HG02938 (cell line): ENCODE measurements around the gene ENTHD1.
"Not testable (repeated sequence)": the region's sequence is repeated elsewhere in the genome, so short reads cannot be mapped to it uniquely, and the experiment has no call there.

Experiments
- ATAC-seq: cut with Tn5 transposase; IDR thresholded peaks from one replicate; pipeline ENCODE4 v1.9.1; 2021; ENCODE audit warnings: mild to moderate bottlenecking, moderate library complexity; ENCODE audit not compliant: unreplicated experiment

Gene ENTHD1

DNA sequence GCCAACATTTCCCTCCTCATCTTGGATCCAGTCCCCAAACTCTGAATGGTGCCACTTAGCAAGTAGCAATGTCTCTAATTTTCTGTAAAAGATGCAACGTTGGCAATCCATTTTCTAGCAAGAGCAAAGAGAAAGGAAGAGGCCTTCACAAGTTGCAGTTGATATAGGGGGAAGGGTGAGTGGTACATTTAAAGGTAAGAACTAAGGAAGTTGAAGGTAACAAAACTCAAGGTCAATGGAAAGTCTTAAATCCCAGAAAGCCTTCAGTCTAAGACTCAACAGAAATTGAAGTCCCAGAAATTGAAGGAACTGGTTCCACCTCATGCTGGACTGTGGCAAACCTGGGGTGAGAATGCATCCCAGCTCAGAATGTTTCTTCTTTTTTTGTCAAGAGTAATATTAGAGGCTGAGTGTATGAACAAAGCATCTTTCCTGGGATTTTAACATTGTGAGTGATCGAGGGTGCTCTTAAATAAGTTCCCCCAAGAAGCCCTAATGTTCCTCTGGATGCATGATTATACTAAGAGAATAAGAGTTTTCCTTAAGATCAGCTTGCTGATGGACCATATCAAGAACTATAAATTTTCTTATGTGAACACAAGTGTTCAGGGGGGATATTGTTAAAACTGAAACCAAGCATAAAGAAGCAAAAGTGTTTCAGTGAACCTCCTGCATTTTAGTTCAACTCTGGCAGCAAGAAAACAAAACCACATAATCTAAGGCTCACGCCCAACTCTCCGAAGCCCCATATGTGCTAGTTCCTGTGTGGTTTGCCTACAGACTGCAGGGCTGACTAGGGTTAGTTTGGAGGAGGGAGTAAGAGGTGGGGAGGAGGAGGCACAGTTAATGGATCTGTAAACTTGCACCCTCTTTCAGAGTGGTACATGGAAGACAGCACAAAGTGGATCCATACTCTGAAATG, 7.0 kb upstream of the ENTHD1 start, which contains the start of gene GRAP2:
Gene GRAP2 (plus strand): TSS at position 779 of the 922 bp plus-strand sequence. CDS start 46,023 bp downstream, outside the sequence.
- peak; percentile 49 for ATAC-seq

DNA sequence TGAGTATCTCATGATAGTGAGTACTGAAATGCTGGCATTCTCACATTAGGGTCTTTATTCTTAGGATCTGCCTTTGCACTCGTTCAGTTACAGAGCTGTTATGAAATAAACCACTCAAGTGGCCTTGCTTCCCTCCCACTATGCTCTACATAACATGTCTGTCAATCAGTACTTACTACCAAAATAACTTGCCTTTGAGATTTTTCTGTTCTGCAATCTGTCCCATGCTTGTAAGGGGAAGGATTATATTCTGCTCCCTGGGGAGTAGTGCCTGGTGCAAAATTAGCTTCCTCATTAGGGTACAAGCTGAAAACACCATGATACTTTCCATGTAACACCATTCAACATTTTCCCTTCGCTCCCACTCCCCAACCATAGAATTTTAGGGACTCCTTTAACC, 5.4 kb upstream of the ENTHD1 start:
- no peak for ATAC-seq

DNA sequence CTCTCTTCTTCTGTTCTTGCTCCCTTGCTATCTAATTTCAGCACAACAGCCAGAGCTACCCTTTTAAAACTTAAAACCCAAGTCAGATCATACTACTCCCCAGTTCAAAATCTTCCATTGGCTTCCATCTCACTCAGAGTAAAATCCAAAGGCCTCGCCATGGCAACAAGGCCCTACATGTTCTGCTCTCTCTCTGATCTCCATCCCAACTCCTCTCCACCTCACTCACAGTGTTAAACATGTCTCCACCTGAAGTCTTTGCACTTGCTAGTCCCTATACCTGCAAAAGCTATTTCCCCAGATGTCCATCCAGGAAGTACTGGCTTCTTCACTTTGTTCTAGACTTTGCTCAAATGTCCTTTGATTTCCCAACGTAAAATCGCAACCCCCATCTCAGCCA, 4.3 kb upstream of the ENTHD1 start:
- ATAC-seq = no peak

DNA sequence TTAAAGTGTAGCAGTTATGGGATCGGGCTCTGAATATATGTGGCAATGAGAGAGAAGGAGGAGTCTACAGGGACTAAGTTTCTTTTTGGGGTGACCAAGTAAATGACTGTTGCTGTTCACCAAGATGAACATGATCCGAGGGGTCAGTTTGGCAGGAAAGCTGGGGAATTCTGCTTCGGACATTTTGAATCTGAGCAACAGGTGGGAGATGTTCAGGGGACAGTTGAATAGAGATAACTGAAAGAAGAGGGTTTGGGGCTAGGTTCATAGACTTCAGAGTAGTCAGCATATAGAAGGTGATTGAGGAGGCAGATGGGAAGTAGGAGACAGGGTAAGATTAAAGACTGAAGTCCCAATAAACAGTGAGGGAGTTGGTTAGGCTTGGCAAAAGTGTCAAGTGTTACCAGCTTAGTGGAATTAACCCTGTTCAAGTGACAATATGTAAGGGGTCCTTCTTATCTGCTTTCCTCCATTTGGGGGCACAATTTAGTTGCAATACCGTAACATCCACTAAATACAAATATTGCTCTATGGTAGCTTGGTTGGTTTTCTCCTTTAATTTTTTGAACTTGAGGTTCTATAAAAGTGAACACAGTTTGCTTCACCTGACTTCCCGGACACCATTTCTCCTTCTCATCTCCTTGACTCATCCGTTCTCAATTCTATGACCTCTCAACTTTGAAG, 2.9 kb upstream of the ENTHD1 start:
- no peak for ATAC-seq

DNA sequence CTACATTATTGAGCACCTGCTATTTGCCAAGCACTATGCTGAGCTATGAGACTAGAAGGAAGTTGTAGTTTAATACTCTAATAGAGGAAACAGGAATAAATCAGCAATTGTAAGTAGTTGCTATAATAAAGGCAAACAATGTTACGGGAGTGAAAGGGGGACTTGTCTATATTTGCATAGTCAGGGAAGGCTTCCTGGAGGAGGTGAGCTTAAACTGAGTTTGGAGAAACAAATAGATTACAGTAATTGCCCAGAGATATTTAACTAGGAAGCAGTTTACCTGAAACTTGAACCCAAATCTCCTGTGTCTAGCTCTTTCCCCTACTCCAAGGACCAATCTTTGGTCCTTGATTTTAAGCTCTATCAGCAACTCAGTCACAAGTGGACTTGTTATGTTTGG, 2.1 kb upstream of the ENTHD1 start:
- no peak for ATAC-seq

DNA sequence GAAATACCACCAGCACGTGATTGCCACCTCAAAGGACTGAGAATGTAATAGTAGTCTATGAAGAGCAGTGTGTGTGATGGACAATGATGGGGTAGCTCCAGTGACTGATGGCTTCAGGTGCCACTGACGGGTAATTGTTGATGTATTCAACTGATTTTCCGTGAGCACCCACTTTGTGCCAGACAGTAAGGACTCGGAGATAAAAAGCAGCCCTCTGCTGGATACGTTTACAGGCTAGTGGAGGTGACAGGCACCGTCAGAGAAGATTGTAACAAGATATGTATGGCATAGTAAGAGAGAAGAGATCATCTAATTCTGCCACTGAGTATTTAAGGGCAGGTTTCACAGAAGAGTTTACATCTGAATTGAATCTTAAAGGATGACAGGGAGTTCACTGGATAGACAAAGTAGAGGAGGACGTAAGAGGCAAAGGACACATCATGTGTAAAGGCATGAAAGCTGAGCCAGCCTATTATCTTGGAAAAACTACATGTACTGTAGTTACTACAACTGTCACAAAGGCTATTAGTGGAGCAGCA, 1.1 kb upstream of the ENTHD1 start:
- ATAC-seq = no peak

DNA sequence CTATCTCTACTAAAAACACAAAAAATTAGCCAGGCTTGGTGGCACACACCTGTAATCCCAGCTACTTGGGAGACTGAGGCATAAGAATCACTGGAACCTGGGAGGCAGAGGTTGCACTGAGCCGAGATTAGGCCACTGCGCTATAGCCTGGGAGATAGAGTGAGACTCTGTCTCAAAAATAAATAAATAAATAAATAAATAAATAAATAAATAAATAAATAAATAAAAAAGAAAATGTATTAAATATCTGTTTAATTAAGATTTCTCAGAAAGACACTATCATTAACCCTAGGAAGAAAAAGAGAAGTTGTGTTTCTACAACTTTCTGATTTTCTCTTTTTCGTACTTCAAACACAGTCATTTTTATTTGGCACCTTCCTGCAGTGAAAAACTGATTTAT, 3.6 kb downstream of the ENTHD1 start:
- not testable (repeated sequence) for ATAC-seq

DNA sequence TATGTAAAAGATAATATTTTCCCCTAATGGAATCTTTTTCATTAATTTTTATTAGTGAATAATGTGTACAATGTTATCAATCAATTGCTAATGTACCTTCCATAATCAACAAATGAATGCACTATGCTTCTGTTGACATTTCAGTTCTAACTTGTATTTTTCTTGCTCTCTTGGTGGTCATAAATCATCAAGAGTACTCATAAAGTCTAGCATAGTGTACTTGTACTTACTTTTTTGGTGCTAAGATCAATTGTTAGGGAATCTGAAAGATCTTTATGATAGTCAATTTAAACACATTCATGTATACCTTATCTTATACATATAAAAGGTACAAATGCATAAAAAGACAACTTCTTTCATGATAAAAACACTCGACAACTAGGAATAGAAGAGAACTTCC, 10.5 kb downstream of the ENTHD1 start:
- no peak for ATAC-seq

DNA sequence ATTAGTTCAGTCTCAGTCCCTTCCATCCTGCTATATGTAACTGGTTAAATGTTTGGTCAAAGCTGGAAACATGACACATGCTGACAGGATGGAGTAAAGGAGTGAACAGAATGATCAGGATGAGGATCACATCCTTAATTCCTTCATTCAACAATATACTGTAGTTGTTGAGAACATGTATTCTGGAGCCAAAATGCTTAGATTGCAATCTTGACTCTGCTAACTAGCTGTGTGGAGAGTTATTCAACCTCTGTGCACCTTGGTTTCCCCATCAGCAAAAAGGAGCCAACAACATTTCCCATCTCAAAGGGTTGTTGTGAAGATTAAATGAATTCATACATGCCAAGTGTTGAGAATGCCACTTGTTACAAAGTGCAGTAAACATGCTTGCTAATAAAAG, 12.8 kb downstream of the ENTHD1 start:
- ATAC-seq = no peak

DNA sequence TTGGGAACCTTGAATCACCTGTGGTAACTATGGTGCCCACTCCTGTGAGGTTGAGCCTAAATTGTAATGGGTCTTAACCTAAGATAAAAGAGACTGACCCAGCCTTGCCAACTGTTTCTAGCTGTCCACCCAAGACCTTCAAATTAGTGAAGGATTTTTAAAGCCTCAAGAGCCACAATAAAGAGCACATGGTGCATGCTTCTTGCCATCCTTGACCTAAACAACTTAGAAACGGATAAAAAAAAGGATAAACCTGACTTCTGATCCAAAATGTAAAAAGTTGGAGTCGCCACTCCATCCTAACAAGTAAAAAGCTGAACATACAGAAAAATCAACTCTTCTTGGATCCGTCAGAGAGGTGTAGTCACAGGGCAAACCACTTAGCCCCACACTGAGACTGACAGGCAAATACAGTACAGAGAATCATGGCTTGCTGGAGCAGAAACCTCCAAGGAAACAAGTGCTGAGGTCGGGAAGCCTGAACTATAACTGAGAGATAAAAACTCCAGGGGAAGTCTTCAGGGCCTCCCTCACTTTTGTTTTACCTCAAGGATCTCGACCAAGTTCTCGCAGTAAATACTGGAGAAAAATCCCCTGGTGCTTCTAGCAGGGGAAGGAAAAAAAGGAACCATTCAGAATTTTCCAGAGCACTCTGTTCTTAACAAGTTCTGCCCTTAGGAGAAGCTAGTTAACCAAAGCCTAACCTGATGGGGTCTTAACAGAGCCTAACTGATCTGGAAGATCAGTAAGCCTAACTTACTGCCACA, 16.3 kb downstream of the ENTHD1 start:
- ATAC-seq = no peak

DNA sequence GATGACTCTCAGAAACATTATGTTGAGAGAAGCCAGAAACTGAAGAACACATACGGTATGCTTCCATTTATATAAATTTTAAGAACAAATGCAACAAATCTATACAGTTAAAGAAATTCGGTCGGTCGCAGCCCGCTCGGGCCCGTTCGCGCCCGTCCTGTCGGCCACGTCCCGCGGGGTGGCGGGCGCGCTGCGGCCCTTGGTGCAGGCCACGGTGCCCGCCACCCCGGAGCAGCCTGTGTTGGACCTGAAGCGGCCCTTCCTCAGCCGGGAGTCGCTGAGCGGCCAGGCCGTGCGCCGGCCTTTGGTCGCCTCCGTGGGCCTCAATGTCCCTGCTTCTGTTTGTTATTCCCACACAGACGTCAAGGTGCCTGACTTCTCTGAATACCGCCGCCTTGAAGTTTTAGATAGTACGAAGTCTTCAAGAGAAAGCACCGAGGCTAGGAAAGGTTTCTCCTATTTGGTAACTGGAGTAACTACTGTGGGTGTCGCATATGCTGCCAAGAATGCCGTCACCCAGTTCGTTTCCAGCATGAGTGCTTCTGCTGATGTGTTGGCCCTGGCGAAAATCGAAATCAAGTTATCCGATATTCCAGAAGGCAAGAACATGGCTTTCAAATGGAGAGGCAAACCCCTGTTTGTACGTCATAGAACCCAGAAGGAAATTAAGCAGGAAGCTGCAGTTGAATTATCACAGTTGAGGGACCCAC, 18.2 kb downstream of the ENTHD1 start:
- not testable (repeated sequence) for ATAC-seq

DNA sequence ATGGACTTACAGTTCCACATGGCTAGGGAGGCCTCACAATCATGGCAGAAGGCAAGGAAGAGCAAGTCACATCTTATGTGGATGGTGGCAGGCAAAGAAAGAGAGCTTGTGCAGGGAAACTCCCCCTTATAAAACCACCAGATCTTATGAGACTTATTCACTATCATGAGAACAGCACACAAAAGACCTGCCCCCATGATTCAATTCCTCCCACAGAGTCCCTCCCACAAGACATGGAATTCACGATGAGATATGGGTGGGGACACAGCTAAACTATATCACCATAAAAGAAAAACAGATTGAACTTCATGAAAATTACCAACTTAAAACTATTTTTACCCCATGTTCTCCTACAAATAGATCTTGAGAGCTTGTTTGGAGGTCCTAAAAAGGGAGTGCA, 19.6 kb downstream of the ENTHD1 start:
- ATAC-seq = no peak

DNA sequence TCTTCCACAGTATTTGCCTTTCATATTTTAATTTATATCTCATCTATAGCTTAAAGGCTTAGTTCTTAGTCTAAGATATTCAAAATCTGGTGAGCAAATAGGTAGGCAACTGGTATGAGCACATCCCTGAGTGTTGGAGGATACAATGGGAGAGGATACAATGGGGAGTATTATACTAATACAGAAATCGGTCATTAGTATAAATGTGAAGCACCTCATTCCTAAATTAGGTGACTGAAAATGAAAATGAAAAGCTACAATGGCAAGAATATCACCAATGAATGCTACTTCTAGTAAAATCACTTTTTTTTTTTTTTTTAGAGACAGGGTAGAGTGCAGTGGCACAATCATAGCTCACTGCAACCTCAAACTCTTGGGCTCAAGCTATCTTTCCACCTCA, 21.0 kb downstream of the ENTHD1 start:
- no peak for ATAC-seq

DNA sequence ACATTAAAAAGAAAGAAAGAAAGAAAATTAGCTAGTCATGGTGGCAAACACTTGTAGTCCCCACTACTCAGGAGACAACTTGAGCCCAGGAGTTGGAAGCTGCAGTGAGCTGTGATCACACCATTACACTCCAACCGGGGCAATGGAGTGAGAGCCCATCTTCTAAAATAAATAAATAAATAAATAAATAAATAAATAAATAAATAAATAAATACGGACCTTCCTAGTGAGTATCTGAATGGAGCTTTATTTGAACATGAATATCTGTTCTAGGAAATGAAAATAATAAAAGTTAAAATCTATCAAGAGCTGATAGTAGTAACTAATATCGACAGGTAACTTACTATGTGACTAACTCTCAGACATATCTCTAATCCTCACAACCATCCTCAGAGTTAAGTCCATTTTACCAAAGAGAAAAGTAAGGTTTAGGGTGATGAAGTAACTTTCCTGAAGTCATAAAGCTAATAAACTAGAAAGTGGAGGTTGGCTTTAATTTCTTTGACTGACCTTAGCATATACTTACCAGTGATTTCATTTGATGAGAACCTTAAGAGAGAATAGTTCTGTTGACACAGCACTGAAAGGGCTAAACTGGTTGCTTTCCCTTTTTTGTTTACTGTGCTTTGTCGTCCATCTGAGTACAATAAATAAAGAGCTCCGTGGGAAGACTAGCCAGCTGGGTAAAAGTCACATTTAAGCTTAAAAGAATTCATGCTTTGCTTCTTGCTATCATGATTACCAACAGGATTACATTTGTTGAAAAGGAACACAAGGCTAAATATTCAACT, 22.4 kb downstream of the ENTHD1 start:
- no peak for ATAC-seq

DNA sequence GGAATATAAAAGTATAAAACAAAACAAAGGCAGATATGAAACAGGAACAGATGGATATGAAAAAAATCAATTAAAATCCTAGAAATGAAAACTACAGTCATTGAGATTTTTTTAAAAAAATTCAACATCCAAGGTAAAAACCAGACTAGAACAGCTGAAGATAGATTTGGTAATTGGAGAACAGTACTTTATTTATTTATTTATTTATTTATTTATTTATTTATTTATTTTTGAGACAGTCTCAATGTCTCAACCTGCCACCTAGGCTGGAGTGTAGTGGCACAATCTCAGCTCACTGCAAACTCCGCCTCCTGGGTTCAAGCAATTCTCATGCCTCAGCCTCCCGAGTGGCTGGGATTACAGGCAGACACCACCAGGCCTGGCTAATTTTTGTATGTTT, 23.8 kb downstream of the ENTHD1 start:
- ATAC-seq = not testable (repeated sequence)

DNA sequence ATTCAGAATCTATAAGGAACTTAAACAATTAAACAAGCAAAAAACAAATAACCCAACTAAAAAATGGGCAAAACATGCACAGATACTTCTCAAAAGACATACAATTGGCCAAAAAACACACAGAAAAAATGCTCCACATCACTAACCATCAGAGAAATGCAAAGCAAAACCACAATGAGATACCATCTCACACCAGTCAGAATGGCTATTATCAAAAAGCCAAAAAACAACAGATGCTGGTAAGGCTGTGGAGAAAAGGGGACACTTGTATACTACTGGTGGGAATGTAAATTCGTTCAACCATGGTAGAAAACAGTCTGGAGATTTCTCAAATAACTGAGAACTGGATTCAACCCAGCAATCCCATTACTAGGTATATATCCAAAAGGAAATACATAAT, 24.8 kb downstream of the ENTHD1 start:
- ATAC-seq = no peak

DNA sequence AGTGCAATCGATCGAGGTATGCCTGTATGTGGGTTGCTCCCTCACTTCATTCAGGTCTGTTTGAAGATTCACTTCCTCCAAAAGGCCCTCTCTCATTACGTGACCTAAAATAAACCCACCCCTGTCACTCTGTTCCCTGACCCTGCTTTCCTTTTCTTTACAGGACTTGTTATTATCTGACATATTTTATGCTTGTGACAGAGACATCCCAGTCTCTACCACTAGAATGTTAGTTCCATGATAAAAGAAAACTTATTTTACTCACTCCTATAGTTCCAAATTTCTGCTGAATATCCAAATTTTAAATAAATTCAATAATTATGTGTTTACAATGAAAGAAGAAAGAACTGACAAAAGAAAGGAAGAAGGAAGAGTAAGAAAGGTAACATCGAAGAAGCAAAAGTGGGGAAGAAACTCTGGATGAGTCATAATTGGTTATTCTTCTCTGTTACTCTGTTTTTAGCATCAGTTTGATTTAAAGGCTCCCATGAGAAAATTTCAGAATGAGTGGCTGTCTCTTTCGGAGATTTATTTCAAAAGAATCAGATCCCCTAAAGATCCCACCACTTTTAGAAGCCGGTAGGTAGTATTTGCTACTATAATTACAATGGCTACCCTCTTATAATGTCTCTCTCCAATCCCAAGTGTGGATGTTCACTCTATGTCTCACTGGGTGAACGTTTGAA, 33.5 kb downstream of the ENTHD1 start:
- ATAC-seq = no peak

DNA sequence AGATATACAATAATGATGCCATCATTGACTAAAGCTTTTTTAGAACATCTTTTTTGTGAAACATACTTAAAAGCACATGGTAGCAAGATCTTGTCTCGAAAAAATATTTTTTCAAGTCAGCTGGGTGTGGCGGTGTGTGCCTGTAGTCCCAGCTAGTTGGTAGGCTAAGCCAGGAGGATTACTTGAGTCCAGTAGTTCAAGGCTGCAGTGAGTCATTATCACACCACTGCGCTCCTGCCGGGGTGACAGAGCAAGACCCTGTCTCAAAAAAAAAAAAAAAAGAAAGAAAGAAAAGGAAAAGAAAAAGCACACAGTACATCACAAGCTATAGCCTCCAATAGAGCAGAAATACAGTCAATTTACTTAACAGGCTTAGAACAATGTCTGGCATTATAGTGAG, 37.0 kb downstream of the ENTHD1 start:
- no peak for ATAC-seq

DNA sequence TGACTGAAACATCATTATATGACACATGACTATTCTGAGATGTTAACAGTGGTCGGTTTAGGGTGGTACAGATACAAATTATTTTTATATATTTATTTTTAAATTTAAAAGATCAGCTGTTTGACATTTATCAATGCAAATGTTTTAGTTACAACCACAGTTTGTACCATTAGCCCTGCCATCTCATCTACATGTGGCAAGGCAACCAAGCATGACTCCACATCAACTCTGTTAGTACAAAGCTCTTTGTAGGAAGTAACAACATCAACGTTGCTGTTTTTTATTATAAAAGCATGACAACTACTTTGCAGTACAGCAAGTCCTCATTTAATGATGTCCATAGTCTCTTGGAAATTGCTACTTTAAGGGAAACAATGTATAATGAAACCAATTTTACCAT, 40.8 kb downstream of the ENTHD1 start:
- ATAC-seq = no peak
